GM15510 (cell line): ENCODE measurements around the gene SMCO4.

Experiments
- POLR2A ChIP-seq: IDR thresholded peaks from 3 replicates; pipeline ENCODE4 v1.6.1; 2011; ENCODE audit warnings: borderline replicate concordance; ENCODE audit not compliant: insufficient read length; ENCODE audit errors: extremely low read depth

Gene SMCO4

GRCh38 chr11:93432247-93432646 is 110.9 kb downstream of the SMCO4 start:
- no peak for TF ChIP-seq POLR2A
